Keratinocyte (primary cell): ENCODE measurements around the gene PRLHR.

Experiments
- CTCF ChIP-seq, 3 experiments: IDR thresholded peaks in 1 of 3; conservative IDR thresholded peaks in 1 of 3; optimal IDR thresholded peaks in 1 of 3; 2 replicates in 2 of 3; 3 replicates in 1 of 3; pipeline versions ENCODE3 to v1.5.1; 2011; ENCODE audit warnings: low read length in 3 of 3, mild to moderate bottlenecking in 3 of 3, moderate library complexity in 2 of 3, control low read depth in 1 of 3, inconsistent platforms in 1 of 3; ENCODE audit not compliant: insufficient read depth in 2 of 3; ENCODE audit errors: extremely low read depth in 1 of 3
- EZH2 ChIP-seq: IDR thresholded peaks from one replicate; pipeline ENCODE4 v1.6.1; 2012; ENCODE audit warnings: inconsistent platforms, mild to moderate bottlenecking, low read length, moderate library complexity

- peak; percentile 59 to 68 (median 66) for TF ChIP-seq CTCF (optimal IDR thresholded peaks at IDR 0.05 in 1 of 3, IDR thresholded peaks at IDR 0.05 in 1 of 3, conservative IDR thresholded peaks at IDR 0.05 in 1 of 3; ENCODE audit: extremely low read depth in 1 of 3, insufficient read depth in 2 of 3, low read length in 3 of 3)
- TF ChIP-seq EZH2, result no peak
Observed at GRCh38 chr10:118568327-118568848, 27.1 kb downstream of the PRLHR start.
